ENCODE data around the gene MICAL3.

MICAL3 gene

GRCh38 chr22:17738386-17739128 lies 285.8 kb downstream of the MICAL3 start:
- DNase-seq, result no peak
